Keratinocyte (primary cell): ENCODE measurements around the gene CBFA2T3. TPM values are rescaled to one million over a fixed set of nuclear protein-coding genes. Genes with fewer than 3 reads are reported as not detected.

ENCODE experiments used
- DNase-seq: peaks from one replicate; pipeline ENCODE4 v3.0.0-alpha.2; 2011; ENCODE audit warnings: low read depth, missing footprints, low spot score
- FAIRE-seq: peaks from 2 replicates; lab custom pipeline; 2011; peaks lifted over from hg19 to GRCh38; lab: Jason Lieb, UNC
- H2AFZ ChIP-seq: 2 replicates; pipeline ENCODE4 v1.6.0; 2012; ENCODE audit warnings: low read length, control low read depth, inconsistent platforms; ENCODE audit not compliant: control insufficient read depth
- H3K27ac ChIP-seq: 2 replicates; pipeline ENCODE4 v1.5.1; 2011; ENCODE audit warnings: low read length; ENCODE audit not compliant: control insufficient read depth, insufficient read depth
- H3K27me3 ChIP-seq: 3 replicates; pipeline ENCODE4 v1.6.0; 2011; ENCODE audit warnings: low read length; ENCODE audit not compliant: control insufficient read depth, insufficient read depth; ENCODE audit errors: extremely low read depth
- H3K36me3 ChIP-seq, 2 experiments: 2 replicates in 1 of 2; 3 replicates in 1 of 2; pipeline ENCODE4 v1.5.1; 2011; ENCODE audit warnings: low read length in 2 of 2, mild to moderate bottlenecking in 1 of 2; ENCODE audit not compliant: control insufficient read depth in 2 of 2, insufficient read depth in 2 of 2; ENCODE audit errors: extremely low read depth in 1 of 2
- H3K4me1 ChIP-seq: 3 replicates; pipeline ENCODE4 v1.5.1; 2011; ENCODE audit warnings: low read length; ENCODE audit not compliant: control insufficient read depth, insufficient read depth; ENCODE audit errors: extremely low read depth
- H3K4me2 ChIP-seq: 3 replicates; pipeline ENCODE4 v1.6.0; 2011; ENCODE audit warnings: low read depth, low read length; ENCODE audit not compliant: control insufficient read depth, insufficient read depth; ENCODE audit errors: extremely low read depth
- H3K4me3 ChIP-seq, 3 experiments: fragments of 200-600 bp in 1 of 3; sonication (generic) in 1 of 3; 2 replicates in 2 of 3; 3 replicates in 1 of 3; pipeline ENCODE4 v1.5.1; 2011 to 2016; ENCODE audit warnings: low read length in 3 of 3, mild to moderate bottlenecking in 3 of 3, control low read depth in 2 of 3, inconsistent platforms in 1 of 3, low read depth in 1 of 3, mixed read lengths in 1 of 3, mixed run types in 1 of 3, moderate library complexity in 1 of 3; ENCODE audit not compliant: control insufficient read depth in 2 of 3, insufficient read depth in 2 of 3; ENCODE audit errors: extremely low read depth in 1 of 3
- H3K79me2 ChIP-seq: 2 replicates; pipeline ENCODE4 v1.6.0; 2012; ENCODE audit warnings: low read length; ENCODE audit not compliant: control insufficient read depth, insufficient read depth
- H3K9ac ChIP-seq: 3 replicates; pipeline ENCODE4 v1.6.0; 2011; ENCODE audit warnings: low read length; ENCODE audit not compliant: control insufficient read depth, insufficient read depth; ENCODE audit errors: extremely low read depth
- H3K9me1 ChIP-seq: 3 replicates; pipeline ENCODE4 v1.6.0; 2011; ENCODE audit warnings: low read length; ENCODE audit not compliant: control insufficient read depth, insufficient read depth; ENCODE audit errors: extremely low read depth
- H3K9me3 ChIP-seq: 2 replicates; pipeline ENCODE4 v1.5.1; 2012; ENCODE audit warnings: low read depth, low read length; ENCODE audit not compliant: control insufficient read depth
- H4K20me1 ChIP-seq: 3 replicates; pipeline ENCODE4 v1.6.0; 2011; ENCODE audit warnings: low read length; ENCODE audit not compliant: control insufficient read depth, insufficient read depth; ENCODE audit errors: extremely low read depth
- EZH2 ChIP-seq: IDR thresholded peaks from one replicate; pipeline ENCODE4 v1.6.1; 2012; ENCODE audit warnings: inconsistent platforms, mild to moderate bottlenecking, low read length, moderate library complexity
- dilution Hi-C: fragments of 300-500 bp; cut with MboI; formaldehyde crosslinking; loops from one replicate; pipeline ENCODE4 v1.7.0; 2020; ENCODE audit warnings: low sequenced_read_pairs; ENCODE audit not compliant: extremely low pct_ligation_motif_present
- polyA plus RNA-seq, 5 experiments: library from polyadenylated mRNA; depleted of rRNA in 3 of 5; stranded (reverse) in 3 of 5; stranded (forward) in 1 of 5; unstranded in 1 of 5; fragments of >200 nt; gene quantifications; 1 replicate in 1 of 5; 2 replicates in 3 of 5; 3 replicates in 1 of 5; pipeline versions ENCODE4 v1.2.1 to v1.2.3, GENCODE V29; 2011 to 2012; ENCODE audit warnings: missing spikeins in 2 of 5, low read depth in 1 of 5, low replicate concordance in 1 of 5
- TF ChIP-seq, protein P1 (sequence below), 3 experiments: IDR thresholded peaks in 1 of 3; conservative IDR thresholded peaks in 1 of 3; optimal IDR thresholded peaks in 1 of 3; 2 replicates in 2 of 3; 3 replicates in 1 of 3; pipeline versions ENCODE3 to v1.5.1; 2011; ENCODE audit warnings: low read length in 3 of 3, mild to moderate bottlenecking in 3 of 3, moderate library complexity in 2 of 3, control low read depth in 1 of 3, inconsistent platforms in 1 of 3; ENCODE audit not compliant: insufficient read depth in 2 of 3; ENCODE audit errors: extremely low read depth in 1 of 3

Gene CBFA2T3
- polyA plus RNA-seq, 1 donor (not counting 4 experiments of a cell fraction or from before 2014, with no cell fraction given): 0.08 TPM

DNA sequence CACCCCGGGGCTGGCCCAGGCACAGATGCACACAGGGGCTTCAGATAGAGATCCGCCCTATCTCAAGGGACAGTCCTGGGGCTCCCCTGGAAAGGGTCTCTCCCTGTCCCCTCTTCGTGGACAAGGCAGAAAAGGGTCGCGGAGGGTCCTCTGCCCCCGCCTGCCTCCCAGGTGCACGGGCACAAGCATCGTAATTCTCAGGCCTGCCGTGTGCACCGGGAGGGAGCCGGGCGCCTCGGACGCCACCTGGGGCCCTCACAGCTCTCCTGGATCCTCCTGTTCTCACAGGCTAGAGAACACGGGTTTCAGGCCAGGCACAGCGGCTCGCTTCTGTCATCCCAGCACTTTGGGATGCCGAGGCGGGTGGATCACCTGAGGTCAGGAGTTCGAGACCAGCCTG lies 98.7 kb downstream of the CBFA2T3 start:
- H3K9me1 ChIP-seq: no peaks in the 10 kb centered on the region
- FAIRE-seq (no peak), DNase-seq (no peak)
- no peak overlapping the region for H3K4me2 ChIP-seq
- H3K27me3 ChIP-seq: peaks cover 33% of the 10 kb centered on the region
- no peaks in the 10 kb centered on the region for H4K20me1 ChIP-seq
- no peaks in the 10 kb centered on the region for H3K36me3 ChIP-seq
- no peaks in the 10 kb centered on the region for H3K9me3 ChIP-seq
- no peak overlapping the region for H3K9ac ChIP-seq
- dilution Hi-C loops: no loop called here
- H3K27ac ChIP-seq: no peak overlapping the region
- no peak overlapping the region for H2AFZ ChIP-seq
- H3K79me2 ChIP-seq: no peaks in the 10 kb centered on the region
- H3K4me3 ChIP-seq: no peak overlapping the region
- TF ChIP-seq, protein P1, sequence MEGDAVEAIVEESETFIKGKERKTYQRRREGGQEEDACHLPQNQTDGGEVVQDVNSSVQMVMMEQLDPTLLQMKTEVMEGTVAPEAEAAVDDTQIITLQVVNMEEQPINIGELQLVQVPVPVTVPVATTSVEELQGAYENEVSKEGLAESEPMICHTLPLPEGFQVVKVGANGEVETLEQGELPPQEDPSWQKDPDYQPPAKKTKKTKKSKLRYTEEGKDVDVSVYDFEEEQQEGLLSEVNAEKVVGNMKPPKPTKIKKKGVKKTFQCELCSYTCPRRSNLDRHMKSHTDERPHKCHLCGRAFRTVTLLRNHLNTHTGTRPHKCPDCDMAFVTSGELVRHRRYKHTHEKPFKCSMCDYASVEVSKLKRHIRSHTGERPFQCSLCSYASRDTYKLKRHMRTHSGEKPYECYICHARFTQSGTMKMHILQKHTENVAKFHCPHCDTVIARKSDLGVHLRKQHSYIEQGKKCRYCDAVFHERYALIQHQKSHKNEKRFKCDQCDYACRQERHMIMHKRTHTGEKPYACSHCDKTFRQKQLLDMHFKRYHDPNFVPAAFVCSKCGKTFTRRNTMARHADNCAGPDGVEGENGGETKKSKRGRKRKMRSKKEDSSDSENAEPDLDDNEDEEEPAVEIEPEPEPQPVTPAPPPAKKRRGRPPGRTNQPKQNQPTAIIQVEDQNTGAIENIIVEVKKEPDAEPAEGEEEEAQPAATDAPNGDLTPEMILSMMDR (optimal IDR thresholded peaks at IDR 0.05 in 1 of 3, IDR thresholded peaks at IDR 0.05 in 1 of 3, conservative IDR thresholded peaks at IDR 0.05 in 1 of 3; ENCODE audit: extremely low read depth in 1 of 3, insufficient read depth in 2 of 3, low read length in 3 of 3): no peak
- no peak for TF ChIP-seq EZH2
- peaks cover 30% of the 10 kb centered on the region for H3K4me1 ChIP-seq

DNA sequence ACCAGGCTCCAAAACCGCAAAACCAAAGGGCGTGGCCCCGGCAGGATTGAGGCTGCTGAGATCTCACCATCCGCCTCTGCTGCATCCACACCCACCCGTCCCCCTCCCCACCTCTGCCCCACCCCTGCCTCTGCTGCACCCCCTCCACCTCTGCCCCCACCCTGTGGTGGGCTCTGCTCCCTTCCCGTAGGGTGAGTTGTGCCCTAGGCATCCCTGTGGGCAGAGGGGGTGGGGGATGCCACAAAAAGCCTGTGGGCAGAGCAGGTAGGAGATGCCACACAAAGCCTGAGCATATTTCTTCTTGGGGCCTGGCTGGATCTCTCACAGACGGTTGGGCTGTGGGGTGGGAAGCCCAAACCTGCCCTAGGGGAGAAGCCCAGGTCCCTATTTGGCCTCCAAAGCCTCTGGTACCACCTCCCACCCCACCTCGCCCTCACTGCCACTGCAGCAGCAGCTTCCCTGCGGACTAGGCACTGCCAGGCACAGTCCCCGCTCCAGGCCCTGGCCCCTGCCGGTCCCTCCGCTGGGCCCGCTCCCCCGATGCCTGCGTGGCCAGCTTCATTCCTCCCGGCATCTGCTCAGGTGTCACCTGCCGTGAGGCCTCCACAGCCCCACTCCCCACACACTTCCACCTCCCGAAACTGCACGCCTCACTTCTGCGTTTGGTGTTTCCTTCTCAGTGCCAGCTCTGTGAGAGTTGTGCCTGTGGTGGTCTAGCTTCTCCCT lies 99.3 kb downstream of the CBFA2T3 start:
- H3K79me2 ChIP-seq: no peaks in the 10 kb centered on the region
- peaks cover 38% of the 10 kb centered on the region for H3K27me3 ChIP-seq
- FAIRE-seq: no peak
- no peak overlapping the region for H3K27ac ChIP-seq
- H3K9ac ChIP-seq: no peak overlapping the region
- H3K4me2 ChIP-seq: no peak overlapping the region
- TF ChIP-seq EZH2: no peak
- TF ChIP-seq, protein P1 (optimal IDR thresholded peaks at IDR 0.05 in 1 of 3, IDR thresholded peaks at IDR 0.05 in 1 of 3, conservative IDR thresholded peaks at IDR 0.05 in 1 of 3; ENCODE audit: extremely low read depth in 1 of 3, insufficient read depth in 2 of 3, low read length in 3 of 3): no peak
- H2AFZ ChIP-seq: no peak overlapping the region
- no peak overlapping the region for H3K4me3 ChIP-seq
- H3K36me3 ChIP-seq: no peaks in the 10 kb centered on the region
- no peaks in the 10 kb centered on the region for H3K9me1 ChIP-seq
- DNase-seq: no peak
- H4K20me1 ChIP-seq: no peaks in the 10 kb centered on the region
- peaks cover 30% of the 10 kb centered on the region for H3K4me1 ChIP-seq
- H3K9me3 ChIP-seq: no peaks in the 10 kb centered on the region
- dilution Hi-C loops: no loop called here
